ENCODE data around the gene LUC7L3. TPM values are rescaled to one million over a fixed set of nuclear protein-coding genes. Genes with fewer than 3 reads are reported as not detected.
A peak's percentile ranks its signal among the peaks of the same experiment; 100 is the strongest.

The LUC7L3 gene
- total RNA-seq, 4 donors from 2014 or later, result 18.0 to 95.2 (median 31.5) TPM

GRCh38 chr17:50785126-50785525 lies 65.7 kb downstream of the LUC7L3 start:
- Histone ChIP-seq H3K4me3 (no peak overlapping the region), H3K36me3 (no peaks in the 10 kb centered on the region), H3K4me1 (peaks cover 14 to 50% (median 30%) of the 10 kb centered on the region in 3 donors), H3K27ac (peak overlapping the region; percentile 63 to 78 (median 73)), H3K27me3 (no peaks in the 10 kb centered on the region), H3K9me3 (no peaks in the 10 kb centered on the region)
- TF ChIP-seq CTCF (IDR thresholded peaks at IDR 0.05), result no peak
- TF ChIP-seq POLR2A (IDR thresholded peaks at IDR 0.05), result no peak
- no peak for DNase-seq
- intact Hi-C loops (cut with DNase I), result loop anchor here (2.0 to 10.0 kb wide), 2 partner anchors 58 to 170 kb away; no protein-coding TSS in a partner anchor
- WGBS, 2 donors, result 10 to 27% methylated on average over 2 to 4 of the region's 4 CpGs

GRCh38 chr17:50785946-50786570 lies 66.7 kb downstream of the LUC7L3 start:
- H3K27me3 ChIP-seq, result no peaks in the 10 kb centered on the region
- H3K27ac ChIP-seq, result peak overlapping the region; percentile 63 to 78 (median 73)
- H3K9me3 ChIP-seq, result no peaks in the 10 kb centered on the region
- no peaks in the 10 kb centered on the region for H3K36me3 ChIP-seq
- no peak for DNase-seq
- WGBS, 2 donors, result 13 to 28% methylated on average over 5 to 8 of the region's 9 CpGs
- intact Hi-C loops (cut with DNase I), result loop anchor here (2.0 to 10.0 kb wide), 2 partner anchors 57 to 169 kb away; no protein-coding TSS in a partner anchor
- TF ChIP-seq POLR2A (IDR thresholded peaks at IDR 0.05), result no peak
- no peak for TF ChIP-seq CTCF (IDR thresholded peaks at IDR 0.05)
- no peak overlapping the region for H3K4me3 ChIP-seq
- H3K4me1 ChIP-seq, result peaks cover 14 to 50% (median 30%) of the 10 kb centered on the region in 3 donors

- H3K9me3 ChIP-seq, result no peaks in the 10 kb centered on the region
- peaks cover 14 to 50% (median 30%) of the 10 kb centered on the region in 3 donors for H3K4me1 ChIP-seq
- no peak for TF ChIP-seq CTCF (IDR thresholded peaks at IDR 0.05)
- TF ChIP-seq POLR2A (IDR thresholded peaks at IDR 0.05), result no peak
- WGBS, 2 donors, result 41 to 69% methylated on average over 4 to 7 of the region's 7 CpGs
- intact Hi-C loops (cut with DNase I), result loop anchor here (10.0 kb wide), 1 partner anchor 168 kb away; no protein-coding TSS in a partner anchor
- no peaks in the 10 kb centered on the region for H3K27me3 ChIP-seq
- no peak for DNase-seq
- H3K4me3 ChIP-seq, result no peak overlapping the region
- H3K36me3 ChIP-seq, result no peaks in the 10 kb centered on the region
- peak overlapping the region in 3 of 4 donors; percentile 63 to 78 (median 78) for H3K27ac ChIP-seq
Measured at GRCh38 chr17:50787106-50787505, 67.7 kb downstream of the LUC7L3 start.

- TF ChIP-seq POLR2A (IDR thresholded peaks at IDR 0.05) (no peak), CTCF (IDR thresholded peaks at IDR 0.05) (no peak)
- Histone ChIP-seq H3K27me3 (no peaks in the 10 kb centered on the region), H3K27ac (no peak overlapping the region), H3K4me3 (no peak overlapping the region), H3K9me3 (no peaks in the 10 kb centered on the region), H3K36me3 (no peaks in the 10 kb centered on the region), H3K4me1 (peaks cover 13 to 25% (median 18%) of the 10 kb centered on the region in 3 donors)
- intact Hi-C loops (cut with DNase I), result no loop called here
- no peak for DNase-seq
- 60 to 80% methylated on average over 6 of the region's 6 CpGs for whole genome bisulfite sequencing, 2 donors
Measured at GRCh38 chr17:50790618-50791017, 71.2 kb downstream of the LUC7L3 start.

- Histone ChIP-seq H3K36me3 (no peaks in the 10 kb centered on the region), H3K27me3 (no peaks in the 10 kb centered on the region), H3K4me3 (no peak overlapping the region), H3K4me1 (peaks cover 2 to 16% (median 3%) of the 10 kb centered on the region in 3 donors), H3K27ac (no peak overlapping the region), H3K9me3 (no peaks in the 10 kb centered on the region)
- 85 to 89% methylated on average over 7 of the region's 7 CpGs for WGBS, 2 donors
- TF ChIP-seq CTCF (IDR thresholded peaks at IDR 0.05) (no peak), POLR2A (IDR thresholded peaks at IDR 0.05) (no peak)
- DNase-seq, result no peak
- intact Hi-C loops (cut with DNase I), result no loop called here
Measured at GRCh38 chr17:50792132-50792531, 72.7 kb downstream of the LUC7L3 start.
